H1 (cell line): Measurements from ENCODE around the gene CACFD1.

Experiments
- CBX5 ChIP-seq: fragments of 300-800, 300-1000 bp; sonication (generic); IDR thresholded peaks from 2 replicates; pipeline ENCODE4 v1.7.1; 2016; ENCODE audit warnings: antibody characterized with exemption, low read length, low read depth
- EGR1 ChIP-seq: IDR thresholded peaks from 2 replicates; pipeline ENCODE4 v1.6.1; 2011; ENCODE audit warnings: low read depth, low read length, borderline replicate concordance
- EP300 ChIP-seq, 2 experiments: IDR thresholded peaks; 1 replicate in 1 of 2; 2 replicates in 1 of 2; pipeline ENCODE4 v1.6.1; 2011 to 2012; ENCODE audit warnings: low read depth in 2 of 2, low read length in 2 of 2, mild to moderate bottlenecking in 2 of 2, borderline replicate concordance in 1 of 2, inconsistent platforms in 1 of 2, moderate library complexity in 1 of 2
- POLR2A ChIP-seq, 2 experiments: IDR thresholded peaks; 1 replicate in 1 of 2; 2 replicates in 1 of 2; pipeline ENCODE4 v1.6.1; 2011; ENCODE audit warnings: low read depth in 2 of 2, low read length in 2 of 2, mild to moderate bottlenecking in 2 of 2; ENCODE audit errors: control extremely low read depth in 1 of 2
- SIX5 ChIP-seq: IDR thresholded peaks from 2 replicates; pipeline ENCODE4 v1.6.1; 2011; ENCODE audit warnings: mild to moderate bottlenecking, low read depth, low read length
- SP1 ChIP-seq: IDR thresholded peaks from 2 replicates; pipeline ENCODE4 v1.6.1; 2011; ENCODE audit warnings: low read depth, low read length
- TF ChIP-seq, protein P1 (sequence below), 3 experiments: IDR thresholded peaks; 1 replicate in 2 of 3; 2 replicates in 1 of 3; pipeline versions ENCODE4 v1.5.1 to v1.6.1; 2011; ENCODE audit warnings: low read length in 3 of 3, mild to moderate bottlenecking in 3 of 3, inconsistent platforms in 2 of 3, low read depth in 1 of 3, moderate library complexity in 1 of 3; ENCODE audit not compliant: insufficient read depth in 1 of 3; ENCODE audit errors: control extremely low read depth in 1 of 3

DNA sequence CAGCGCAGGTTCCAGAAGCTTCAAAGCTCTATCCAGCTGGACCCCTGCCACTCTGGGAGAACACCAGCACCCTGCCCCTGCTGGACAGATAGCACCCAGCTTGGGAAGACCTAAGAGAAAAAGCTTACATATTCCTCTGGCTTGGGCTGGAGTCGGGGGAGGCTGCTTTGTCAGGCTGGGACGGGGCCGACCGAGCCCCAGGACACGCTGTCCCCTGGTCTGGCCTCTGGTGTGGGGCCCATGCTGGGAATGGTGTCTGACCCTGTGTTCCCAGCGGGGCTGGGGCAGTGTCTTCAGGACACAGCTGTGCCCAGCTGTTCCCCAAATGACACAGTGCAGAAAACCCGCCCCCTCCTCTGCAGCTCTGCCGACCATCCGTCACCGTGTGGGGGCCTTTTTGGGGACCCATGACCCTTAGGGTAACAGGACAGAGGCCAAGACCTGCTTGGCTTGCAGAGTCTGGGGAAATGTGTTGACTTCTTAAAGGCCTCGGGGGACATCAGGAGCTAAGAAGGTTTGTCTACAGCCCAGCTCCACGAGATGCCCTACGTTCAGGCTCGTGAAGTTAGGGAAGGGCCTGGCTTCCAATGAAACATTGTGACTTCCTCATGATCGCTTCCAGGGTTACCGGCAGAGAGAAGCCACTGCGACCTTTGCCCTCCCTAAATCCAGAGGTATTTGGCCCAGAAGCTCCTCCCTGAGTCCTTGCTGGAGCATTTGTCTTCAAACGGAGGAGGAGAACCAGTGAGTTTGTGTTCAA, 39.5 kb downstream of the CACFD1 start:
- TF ChIP-seq POLR2A (IDR thresholded peaks at IDR 0.05; ENCODE audit: control extremely low read depth in 1 of 2, low read depth in 2 of 2, low read length in 2 of 2) = no peak
- TF ChIP-seq, protein P1, sequence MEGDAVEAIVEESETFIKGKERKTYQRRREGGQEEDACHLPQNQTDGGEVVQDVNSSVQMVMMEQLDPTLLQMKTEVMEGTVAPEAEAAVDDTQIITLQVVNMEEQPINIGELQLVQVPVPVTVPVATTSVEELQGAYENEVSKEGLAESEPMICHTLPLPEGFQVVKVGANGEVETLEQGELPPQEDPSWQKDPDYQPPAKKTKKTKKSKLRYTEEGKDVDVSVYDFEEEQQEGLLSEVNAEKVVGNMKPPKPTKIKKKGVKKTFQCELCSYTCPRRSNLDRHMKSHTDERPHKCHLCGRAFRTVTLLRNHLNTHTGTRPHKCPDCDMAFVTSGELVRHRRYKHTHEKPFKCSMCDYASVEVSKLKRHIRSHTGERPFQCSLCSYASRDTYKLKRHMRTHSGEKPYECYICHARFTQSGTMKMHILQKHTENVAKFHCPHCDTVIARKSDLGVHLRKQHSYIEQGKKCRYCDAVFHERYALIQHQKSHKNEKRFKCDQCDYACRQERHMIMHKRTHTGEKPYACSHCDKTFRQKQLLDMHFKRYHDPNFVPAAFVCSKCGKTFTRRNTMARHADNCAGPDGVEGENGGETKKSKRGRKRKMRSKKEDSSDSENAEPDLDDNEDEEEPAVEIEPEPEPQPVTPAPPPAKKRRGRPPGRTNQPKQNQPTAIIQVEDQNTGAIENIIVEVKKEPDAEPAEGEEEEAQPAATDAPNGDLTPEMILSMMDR (IDR thresholded peaks at IDR 0.05; ENCODE audit: control extremely low read depth in 1 of 3, insufficient read depth in 1 of 3, low read depth in 1 of 3, low read length in 3 of 3) = no peak
- no peak for TF ChIP-seq CBX5
- no peak for TF ChIP-seq SIX5
- no peak for TF ChIP-seq SP1
- no peak for TF ChIP-seq EP300 (IDR thresholded peaks at IDR 0.05; ENCODE audit: borderline replicate concordance in 1 of 2, low read depth in 2 of 2, low read length in 2 of 2)
- no peak for TF ChIP-seq EGR1
